Esophagus squamous epithelium (tissue), 5 donors: ENCODE measurements around the gene TNF. TPM values are rescaled to one million over a fixed set of nuclear protein-coding genes. Genes with fewer than 3 reads are reported as not detected.

Source experiments
- DNase-seq: peaks from one replicate; lab custom pipeline; 2025; lab: John Stamatoyannopoulos, UW
- H3K27ac ChIP-seq, 4 donors: fragments of 200-600 bp; sonication (generic); one replicate each; pipeline ENCODE4 v1.5.1; 2016 to 2019; ENCODE audit warnings: mild to moderate bottlenecking in 1 of 4
- H3K27me3 ChIP-seq, 4 donors: fragments of 200-600 bp; sonication (generic); 1 replicate in 3 of 4; 2 replicates in 1 of 4; pipeline versions ENCODE4 v1.5.1 to v1.6.0; 2017 to 2021; ENCODE audit warnings: antibody characterized with exemption in 1 of 4
- H3K36me3 ChIP-seq, 3 donors: fragments of 200-600 bp; sonication (generic); one replicate each; pipeline ENCODE4 v1.5.1; 2016 to 2019
- H3K4me1 ChIP-seq, 3 donors: fragments of 200-600 bp; sonication (generic); one replicate each; pipeline ENCODE4 v1.5.1; 2017 to 2019
- H3K4me3 ChIP-seq, 4 donors: fragments of 200-600 bp; sonication (generic); 1 replicate in 3 of 4; 2 replicates in 1 of 4; pipeline ENCODE4 v1.5.1; 2016 to 2019; ENCODE audit warnings: mild to moderate bottlenecking in 2 of 4, moderate library complexity in 1 of 4
- H3K9me3 ChIP-seq, 3 donors: fragments of 200-600 bp; sonication (generic); one replicate each; pipeline ENCODE4 v1.5.1; 2016 to 2019
- POLR2A ChIP-seq, 4 donors: fragments of 450-650 bp; IDR thresholded peaks; one replicate each; pipeline ENCODE4 v1.6.1; 2017; ENCODE audit warnings: antibody characterized with exemption in 4 of 4, mild to moderate bottlenecking in 4 of 4, moderate library complexity in 3 of 4
- WGBS, 2 donors: methylation state at CpG; one replicate each; pipeline ENCODE4 v1.1.5; 2018; 5-methylcytosine and 5-hydroxymethylcytosine counted together
- intact Hi-C: fragments of 100-400 bp; cut with DNase I; formaldehyde crosslinking; loops from one replicate; pipeline ENCODE4 v1.15.0; 2022
- total RNA-seq, 4 donors: library from RNA; depleted of rRNA; stranded (reverse); fragments of >200 nt; gene quantifications; one replicate each; pipeline ENCODE4 v1.1.0, GENCODE V29; 2016
- TF ChIP-seq, protein P1 (sequence below), 6 experiments: fragments of 450-650 bp in 4 of 6; fragments of 200-600 bp in 2 of 6; sonication (generic) in 2 of 6; IDR thresholded peaks; one replicate each; pipeline ENCODE4 v1.5.1; 2016 to 2019; ENCODE audit warnings: antibody characterized with exemption in 6 of 6, mild to moderate bottlenecking in 4 of 6, moderate library complexity in 4 of 6
- donor health status: DM: yes; HTN: yes; CAD: no.

Gene TNF
- total RNA-seq, 4 donors from 2014 or later, result 0.27 to 0.95 (median 0.61) TPM; not detected in 1

DNA sequence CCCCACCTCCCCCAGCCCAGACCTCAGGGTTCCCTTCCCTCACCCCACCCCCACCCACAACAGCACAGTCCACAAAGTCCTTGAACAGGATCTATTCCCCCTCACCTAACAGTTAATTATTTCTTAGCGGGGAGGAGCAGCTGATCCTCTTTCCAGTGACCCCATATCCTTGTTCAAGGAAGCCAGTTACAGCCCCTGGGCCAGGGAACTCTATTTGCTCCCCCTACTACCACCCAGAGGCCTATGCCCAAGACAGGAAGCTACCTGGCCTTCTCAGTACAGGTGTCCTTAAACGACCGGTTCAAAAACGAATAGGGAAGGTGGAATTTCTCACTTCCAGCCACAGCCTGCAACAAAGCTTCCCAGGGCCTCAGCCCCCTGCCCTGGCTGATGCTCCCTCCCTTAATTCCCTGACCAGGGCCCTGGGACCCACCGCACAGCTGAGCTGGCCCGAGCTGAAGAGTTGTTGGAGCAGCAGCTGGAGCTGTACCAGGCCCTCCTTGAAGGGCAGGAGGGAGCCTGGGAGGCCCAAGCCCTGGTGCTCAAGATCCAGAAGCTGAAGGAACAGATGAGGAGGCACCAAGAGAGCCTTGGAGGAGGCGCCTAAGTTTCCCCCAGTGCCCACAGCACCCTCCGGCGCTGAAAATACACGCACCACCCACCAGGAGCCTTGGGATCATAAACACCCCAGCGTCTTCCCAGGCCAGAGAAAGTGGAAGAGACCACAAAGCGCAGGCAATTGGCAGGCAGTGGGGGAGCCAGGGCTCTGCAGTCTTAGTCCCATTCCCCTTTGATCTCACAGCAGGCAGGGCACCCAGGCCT lies 45.8 kb upstream of the TNF start:
- Histone ChIP-seq H3K27me3 (no peaks in the 10 kb centered on the region), H3K27ac (no peak overlapping the region), H3K9me3 (no peaks in the 10 kb centered on the region), H3K4me3 (no peak overlapping the region), H3K36me3 (peaks cover 11 to 57% (median 46%) of the 10 kb centered on the region in 3 donors), H3K4me1 (no peaks in the 10 kb centered on the region)
- no CpG with 5 or more reads among the region's 12 CpGs for WGBS, 2 donors
- no peak for TF ChIP-seq POLR2A (IDR thresholded peaks at IDR 0.05)
- TF ChIP-seq, protein P1, sequence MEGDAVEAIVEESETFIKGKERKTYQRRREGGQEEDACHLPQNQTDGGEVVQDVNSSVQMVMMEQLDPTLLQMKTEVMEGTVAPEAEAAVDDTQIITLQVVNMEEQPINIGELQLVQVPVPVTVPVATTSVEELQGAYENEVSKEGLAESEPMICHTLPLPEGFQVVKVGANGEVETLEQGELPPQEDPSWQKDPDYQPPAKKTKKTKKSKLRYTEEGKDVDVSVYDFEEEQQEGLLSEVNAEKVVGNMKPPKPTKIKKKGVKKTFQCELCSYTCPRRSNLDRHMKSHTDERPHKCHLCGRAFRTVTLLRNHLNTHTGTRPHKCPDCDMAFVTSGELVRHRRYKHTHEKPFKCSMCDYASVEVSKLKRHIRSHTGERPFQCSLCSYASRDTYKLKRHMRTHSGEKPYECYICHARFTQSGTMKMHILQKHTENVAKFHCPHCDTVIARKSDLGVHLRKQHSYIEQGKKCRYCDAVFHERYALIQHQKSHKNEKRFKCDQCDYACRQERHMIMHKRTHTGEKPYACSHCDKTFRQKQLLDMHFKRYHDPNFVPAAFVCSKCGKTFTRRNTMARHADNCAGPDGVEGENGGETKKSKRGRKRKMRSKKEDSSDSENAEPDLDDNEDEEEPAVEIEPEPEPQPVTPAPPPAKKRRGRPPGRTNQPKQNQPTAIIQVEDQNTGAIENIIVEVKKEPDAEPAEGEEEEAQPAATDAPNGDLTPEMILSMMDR (IDR thresholded peaks at IDR 0.05), result no peak
- intact Hi-C loops, result no loop called here
- DNase-seq, result no peak

DNA sequence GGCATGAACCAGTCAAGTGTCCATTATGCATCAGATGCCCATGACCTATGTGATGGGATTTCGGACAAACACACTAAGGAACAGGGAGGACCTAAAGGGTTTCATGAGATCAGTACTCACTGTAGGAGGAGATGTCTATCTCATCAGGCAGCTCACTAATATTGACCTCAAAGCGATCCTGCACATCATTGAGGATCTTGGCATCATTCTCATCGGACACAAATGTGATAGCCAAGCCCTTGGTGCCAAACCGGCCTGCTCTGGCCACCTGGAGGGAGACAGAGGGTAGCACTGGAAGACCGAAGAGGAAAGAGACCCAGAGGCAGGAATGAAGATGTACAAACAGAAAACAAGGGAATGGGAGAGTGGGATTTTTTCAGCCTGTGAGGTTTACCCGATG lies 44.7 kb upstream of the TNF start:
- DNase-seq, result no peak
- H3K27ac ChIP-seq, result no peak overlapping the region
- H3K36me3 ChIP-seq, result peaks cover 20 to 68% (median 56%) of the 10 kb centered on the region in 3 donors
- no peaks in the 10 kb centered on the region for H3K4me1 ChIP-seq
- 66 to 74% methylated on average over 5 of the region's 6 CpGs for WGBS, 2 donors
- H3K27me3 ChIP-seq, result no peaks in the 10 kb centered on the region
- intact Hi-C loops, result no loop called here
- no peak overlapping the region for H3K4me3 ChIP-seq
- TF ChIP-seq POLR2A (IDR thresholded peaks at IDR 0.05), result no peak
- TF ChIP-seq, protein P1 (IDR thresholded peaks at IDR 0.05), result no peak
- no peaks in the 10 kb centered on the region for H3K9me3 ChIP-seq

DNA sequence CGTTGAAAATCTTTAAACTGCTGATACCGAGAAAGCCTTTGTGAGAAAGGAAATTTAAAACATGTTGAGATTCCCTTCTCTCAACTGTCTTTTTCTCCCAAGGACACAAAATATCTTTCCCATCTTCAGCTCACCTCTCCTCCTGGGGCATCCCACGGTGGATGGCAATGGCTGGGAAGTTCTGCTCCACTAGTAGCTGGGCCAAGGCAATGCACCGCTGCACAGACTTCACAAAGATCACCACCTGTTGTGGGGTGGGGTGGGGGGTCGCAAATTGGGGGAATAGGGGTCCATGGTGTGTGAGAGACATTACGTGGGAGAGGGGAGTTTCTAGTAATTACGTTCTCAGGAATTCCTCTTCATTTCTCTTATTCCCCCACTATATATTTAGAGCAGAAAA lies 44.2 kb upstream of the TNF start:
- no peaks in the 10 kb centered on the region for H3K9me3 ChIP-seq
- TF ChIP-seq, protein P1 (IDR thresholded peaks at IDR 0.05), result no peak
- no peak for TF ChIP-seq POLR2A (IDR thresholded peaks at IDR 0.05)
- DNase-seq, result no peak
- intact Hi-C loops, result no loop called here
- no peaks in the 10 kb centered on the region for H3K27me3 ChIP-seq
- peaks cover 25 to 73% (median 61%) of the 10 kb centered on the region in 3 donors for H3K36me3 ChIP-seq
- H3K4me3 ChIP-seq, result no peak overlapping the region
- H3K4me1 ChIP-seq, result peaks cover 0 to 3% (median 0%) of the 10 kb centered on the region in 3 donors
- WGBS, 2 donors, result 79 to 93% methylated on average over 4 to 7 of the region's 7 CpGs
- H3K27ac ChIP-seq, result no peak overlapping the region

DNA sequence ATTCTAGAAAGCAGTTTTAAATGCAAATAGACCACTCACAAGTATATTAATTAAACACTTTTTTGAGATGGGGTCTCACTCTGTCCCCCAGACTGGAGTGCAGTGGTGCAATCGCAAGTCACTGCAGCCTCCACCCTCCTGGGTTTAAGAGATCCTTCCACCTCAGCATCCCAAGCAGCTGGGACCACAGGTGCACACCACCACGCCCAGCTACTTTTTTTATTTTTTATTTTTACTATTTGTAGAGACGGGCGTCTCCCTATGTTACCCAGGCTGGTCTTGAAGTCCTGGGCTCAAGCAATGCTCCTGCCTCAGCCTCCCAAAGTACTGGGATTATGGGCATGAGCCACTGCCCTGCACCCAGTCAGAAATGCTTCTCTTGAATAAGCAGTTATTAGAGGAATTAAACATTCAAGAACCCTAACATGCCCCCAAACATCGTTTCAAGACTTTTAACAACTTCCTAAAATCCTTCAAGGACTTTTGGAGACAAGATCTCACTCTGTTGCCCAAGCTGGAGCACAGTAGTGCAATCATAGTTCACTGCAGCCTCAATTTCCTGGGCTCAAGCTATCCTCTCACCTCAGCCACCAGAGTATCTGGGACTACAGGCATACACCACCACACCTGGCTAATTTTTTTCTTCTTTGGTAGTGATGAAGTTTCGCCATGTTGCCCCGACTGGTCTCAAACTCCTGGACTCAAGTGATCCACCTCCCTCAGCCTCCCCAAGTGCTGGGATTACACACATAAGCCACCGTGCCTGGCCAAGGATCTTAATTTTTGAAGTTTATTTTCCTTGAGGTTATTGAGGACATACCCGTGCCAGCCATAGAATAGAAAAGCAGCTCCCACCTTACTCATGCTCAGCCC lies 43.4 kb upstream of the TNF start:
- peaks cover 34 to 82% (median 69%) of the 10 kb centered on the region in 3 donors for H3K36me3 ChIP-seq
- 61 to 68% methylated on average over 9 of the region's 9 CpGs for WGBS, 2 donors
- no peaks in the 10 kb centered on the region for H3K27me3 ChIP-seq
- no peak overlapping the region for H3K27ac ChIP-seq
- TF ChIP-seq POLR2A (IDR thresholded peaks at IDR 0.05), result no peak
- TF ChIP-seq, protein P1 (IDR thresholded peaks at IDR 0.05), result no peak
- H3K4me3 ChIP-seq, result no peak overlapping the region
- intact Hi-C loops, result no loop called here
- no peak for DNase-seq
- H3K9me3 ChIP-seq, result no peaks in the 10 kb centered on the region
- peaks cover 0 to 12% (median under 1%) of the 10 kb centered on the region in 3 donors for H3K4me1 ChIP-seq
